Measurements from ENCODE around the gene PLB1. TPM values are rescaled to one million over a fixed set of nuclear protein-coding genes. Genes with fewer than 3 reads are reported as not detected.

The PLB1 gene
- polyA plus RNA-seq, 1 donor from 2014 or later, result not detected

- no peak overlapping the region for H3K27ac Mint-ChIP-seq
- peaks cover 0 to 1% (median 0%) of the 10 kb centered on the region in 3 donors for H3K9me3 Mint-ChIP-seq
- peaks cover 1% of the 10 kb centered on the region for H3K36me3 Mint-ChIP-seq
- H3K27me3 Mint-ChIP-seq, result no peaks in the 10 kb centered on the region
- H3K4me3 Mint-ChIP-seq, result no peak overlapping the region
- H3K4me1 Mint-ChIP-seq, result peaks cover 0 to 3% (median 3%) of the 10 kb centered on the region in 3 donors
Measured at GRCh38 chr2:28602136-28602660, 106.3 kb downstream of the PLB1 start.

GRCh38 chr2:28602751-28603639, 107.1 kb downstream of the PLB1 start:
- Mint-ChIP-seq H3K9me3 (peaks cover 0 to 1% (median 0%) of the 10 kb centered on the region in 3 donors), H3K4me1 (peaks cover 0 to 3% (median 3%) of the 10 kb centered on the region in 3 donors), H3K27ac (no peak overlapping the region), H3K27me3 (no peaks in the 10 kb centered on the region), H3K4me3 (no peak overlapping the region), H3K36me3 (peaks cover 1% of the 10 kb centered on the region)

GRCh38 chr2:28603821-28604220, 108.0 kb downstream of the PLB1 start:
- Mint-ChIP-seq H3K9me3 (peaks cover 0 to 1% (median 0%) of the 10 kb centered on the region in 3 donors), H3K4me3 (no peak overlapping the region), H3K36me3 (peaks cover 1% of the 10 kb centered on the region), H3K27ac (no peak overlapping the region), H3K4me1 (peaks cover 0 to 3% (median 3%) of the 10 kb centered on the region in 3 donors), H3K27me3 (no peaks in the 10 kb centered on the region)

DNA sequence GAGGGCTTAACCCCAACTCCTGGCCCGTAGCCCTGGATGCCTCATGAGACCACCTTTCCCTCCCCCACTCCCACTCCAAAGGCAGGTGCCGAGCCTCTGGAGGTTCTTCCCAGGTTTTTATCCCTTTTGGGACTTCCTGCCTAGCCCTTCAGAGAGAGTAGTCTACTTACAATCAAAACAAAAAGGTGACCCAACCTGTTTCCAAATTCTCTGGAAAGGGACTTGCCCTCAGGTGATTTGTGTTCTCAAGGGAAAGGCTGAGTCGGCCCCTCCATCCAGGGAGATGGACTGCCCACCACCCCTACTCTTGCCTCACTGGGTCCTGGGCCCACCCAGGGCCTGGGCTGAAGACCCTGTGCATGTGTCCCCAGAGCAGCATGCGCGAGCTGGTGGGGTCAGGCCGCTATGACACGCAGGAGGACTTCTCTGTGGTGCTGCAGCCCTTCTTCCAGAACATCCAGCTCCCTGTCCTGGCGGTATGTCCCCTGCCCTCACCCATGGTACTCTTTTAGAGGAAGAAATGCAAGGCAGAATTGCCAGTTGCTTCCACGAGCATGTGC, 108.5 kb downstream of the PLB1 start:
- peaks cover 0 to 3% (median 3%) of the 10 kb centered on the region in 3 donors for H3K4me1 Mint-ChIP-seq
- H3K27me3 Mint-ChIP-seq, result no peaks in the 10 kb centered on the region
- no peak overlapping the region for H3K4me3 Mint-ChIP-seq
- H3K9me3 Mint-ChIP-seq, result peaks cover 0 to 1% (median 0%) of the 10 kb centered on the region in 3 donors
- H3K27ac Mint-ChIP-seq, result no peak overlapping the region
- H3K36me3 Mint-ChIP-seq, result peaks cover 1% of the 10 kb centered on the region

GRCh38 chr2:28606986-28607441, 111.2 kb downstream of the PLB1 start:
- H3K27ac Mint-ChIP-seq, result no peak overlapping the region
- H3K27me3 Mint-ChIP-seq, result no peaks in the 10 kb centered on the region
- H3K36me3 Mint-ChIP-seq, result peaks cover 3% of the 10 kb centered on the region
- no peak overlapping the region for H3K4me3 Mint-ChIP-seq
- no peaks in the 10 kb centered on the region for H3K4me1 Mint-ChIP-seq
- no peaks in the 10 kb centered on the region for H3K9me3 Mint-ChIP-seq

- peaks cover 3% of the 10 kb centered on the region for H3K36me3 Mint-ChIP-seq
- no peaks in the 10 kb centered on the region for H3K9me3 Mint-ChIP-seq
- H3K27ac Mint-ChIP-seq, result no peak overlapping the region
- H3K27me3 Mint-ChIP-seq, result no peaks in the 10 kb centered on the region
- no peaks in the 10 kb centered on the region for H3K4me1 Mint-ChIP-seq
- H3K4me3 Mint-ChIP-seq, result no peak overlapping the region
Measured at GRCh38 chr2:28607730-28608499, 112.1 kb downstream of the PLB1 start.

DNA sequence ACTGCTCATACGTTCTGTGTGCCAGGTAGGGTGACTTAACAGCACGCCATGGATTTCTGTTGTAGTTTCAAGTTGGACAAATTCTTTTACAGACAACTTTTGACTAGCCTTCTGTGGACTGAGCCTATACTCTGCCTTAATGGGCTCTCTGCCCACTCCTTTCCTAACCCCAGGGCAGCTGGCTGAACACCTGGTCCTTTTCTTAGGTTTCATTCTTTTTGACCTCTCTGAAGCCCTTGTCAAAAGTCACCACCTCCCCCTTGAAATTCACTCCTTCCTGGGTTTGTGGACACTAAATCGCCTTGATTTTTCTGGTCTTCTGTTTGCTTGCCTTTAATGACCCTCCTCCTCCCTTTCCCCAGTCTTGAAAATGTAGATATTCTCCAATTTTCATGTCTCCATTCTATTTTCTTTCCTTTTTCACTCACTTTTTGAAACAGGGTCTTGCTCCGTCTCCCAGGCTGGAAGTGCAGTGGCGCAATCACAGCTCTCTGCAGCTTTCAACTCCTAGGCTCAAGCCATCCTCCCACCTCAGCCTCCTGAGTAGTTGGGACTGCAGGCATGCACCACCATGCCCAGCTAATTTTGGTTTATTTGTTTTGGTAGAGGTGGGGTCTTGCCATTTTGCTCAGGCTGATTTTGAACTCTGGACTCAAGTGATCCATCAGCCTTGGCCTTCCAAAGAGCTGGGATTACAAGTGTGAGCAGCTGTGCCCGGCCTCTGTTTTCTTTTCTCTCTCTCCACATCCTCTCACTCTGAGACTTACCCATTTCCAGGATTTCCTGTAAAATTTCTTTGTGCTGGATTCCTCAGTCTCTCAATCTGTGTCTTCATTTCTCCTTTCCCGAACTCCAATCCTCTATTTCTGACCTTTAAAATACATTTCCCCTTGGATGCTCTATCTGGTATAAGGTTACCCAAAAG, 112.9 kb downstream of the PLB1 start:
- H3K9me3 Mint-ChIP-seq, result no peaks in the 10 kb centered on the region
- H3K36me3 Mint-ChIP-seq, result peaks cover 2% of the 10 kb centered on the region
- no peaks in the 10 kb centered on the region for H3K27me3 Mint-ChIP-seq
- no peak overlapping the region for H3K4me3 Mint-ChIP-seq
- H3K27ac Mint-ChIP-seq, result peak overlapping the region in 1 of 3 donors; percentile 52
- H3K4me1 Mint-ChIP-seq, result no peaks in the 10 kb centered on the region

DNA sequence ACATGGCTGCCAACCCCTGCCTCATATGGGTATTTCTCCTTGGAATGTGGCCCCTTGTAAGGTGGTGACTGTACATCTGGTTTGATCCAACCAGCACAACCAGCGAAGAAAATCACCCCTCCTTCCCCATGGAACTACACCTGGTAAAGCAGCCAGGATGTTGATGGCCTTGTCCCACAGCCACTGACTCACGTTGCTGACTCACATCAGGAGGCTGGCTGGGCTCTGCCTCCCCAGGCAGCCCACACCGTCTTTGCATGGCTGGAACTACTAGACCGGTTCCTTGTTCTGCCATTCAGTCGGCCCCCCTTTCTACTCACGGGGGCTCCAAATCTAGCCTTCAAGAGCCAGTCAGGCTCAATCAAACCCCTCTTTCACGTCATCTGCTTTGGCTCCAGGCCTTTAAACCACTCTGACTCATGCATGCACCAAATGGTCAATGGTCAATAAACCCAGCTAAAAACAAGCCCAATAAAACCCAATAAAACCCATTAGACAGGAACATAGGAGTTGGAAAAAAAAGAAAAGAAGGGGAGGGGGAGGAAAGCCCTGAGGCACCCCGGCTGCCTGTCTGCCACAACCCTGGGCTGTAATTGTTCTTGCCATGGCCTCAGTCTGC, 114.8 kb downstream of the PLB1 start:
- no peak overlapping the region for H3K4me3 Mint-ChIP-seq
- H3K27ac Mint-ChIP-seq, result no peak overlapping the region

DNA sequence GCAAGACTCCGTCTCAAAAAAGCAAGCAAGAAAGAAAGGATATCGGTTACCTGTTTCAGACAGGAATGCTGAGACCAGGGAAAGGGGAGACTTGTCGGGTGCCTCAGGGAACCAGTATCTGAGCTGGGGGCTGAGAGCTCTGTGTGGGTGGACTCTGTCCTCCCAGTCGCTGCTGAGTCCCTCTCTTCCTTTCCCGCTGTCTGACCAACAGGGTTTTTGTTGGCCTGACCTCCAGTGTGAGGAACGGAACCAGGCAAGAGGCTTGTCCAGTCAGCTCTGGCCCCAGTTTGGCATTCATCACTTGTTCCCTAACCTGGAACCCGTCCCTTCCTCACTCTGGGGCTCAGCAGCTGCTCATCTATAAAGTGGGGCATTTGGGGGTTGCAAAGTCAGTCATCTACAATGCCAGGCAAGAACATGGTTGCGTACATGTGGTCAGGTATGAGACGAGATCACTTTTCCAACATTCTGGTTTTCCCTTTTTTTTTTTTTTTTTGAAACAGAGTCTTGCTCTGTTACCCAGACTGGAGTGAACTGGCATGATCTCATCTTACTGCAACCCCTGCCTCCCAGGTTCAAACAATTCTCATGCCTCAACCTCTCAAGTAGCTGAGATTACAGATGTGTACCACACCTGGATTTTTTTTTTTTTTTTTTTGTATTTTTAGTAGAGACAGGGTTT, 116.4 kb downstream of the PLB1 start:
- Mint-ChIP-seq H3K27me3 (no peaks in the 10 kb centered on the region), H3K4me3 (no peak overlapping the region), H3K9me3 (no peaks in the 10 kb centered on the region), H3K36me3 (peaks cover 2% of the 10 kb centered on the region), H3K27ac (no peak overlapping the region), H3K4me1 (no peaks in the 10 kb centered on the region)

More for the DNA sequence above, 114.8 kb downstream of the PLB1 start:
- H3K36me3 Mint-ChIP-seq, result peaks cover 2% of the 10 kb centered on the region
- H3K4me1 Mint-ChIP-seq, result no peaks in the 10 kb centered on the region
- H3K27me3 Mint-ChIP-seq, result no peaks in the 10 kb centered on the region
- H3K9me3 Mint-ChIP-seq, result no peaks in the 10 kb centered on the region

DNA sequence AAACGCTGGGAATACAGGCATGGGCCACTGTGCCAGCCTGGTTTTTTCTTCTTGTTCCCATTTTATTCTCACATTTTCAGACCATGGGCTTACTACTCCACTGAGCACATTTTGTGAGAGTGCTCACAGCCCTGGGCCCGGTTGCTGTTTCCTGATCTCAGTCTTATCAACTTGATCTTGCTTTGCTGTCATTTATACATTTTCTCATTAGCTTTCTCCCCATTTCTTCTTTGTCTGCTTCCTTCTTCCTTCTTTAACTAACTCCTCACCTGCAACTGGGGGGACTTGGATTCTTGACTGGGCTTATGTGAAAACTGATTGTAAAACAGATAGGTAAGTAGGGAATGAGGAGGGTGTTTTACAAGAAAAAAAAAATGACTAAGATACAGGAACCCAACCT, 117.3 kb downstream of the PLB1 start:
- no peak overlapping the region for H3K27ac Mint-ChIP-seq
- no peaks in the 10 kb centered on the region for H3K27me3 Mint-ChIP-seq
- H3K9me3 Mint-ChIP-seq, result no peaks in the 10 kb centered on the region
- H3K4me3 Mint-ChIP-seq, result no peak overlapping the region
- H3K36me3 Mint-ChIP-seq, result peaks cover 2% of the 10 kb centered on the region
- no peaks in the 10 kb centered on the region for H3K4me1 Mint-ChIP-seq

DNA sequence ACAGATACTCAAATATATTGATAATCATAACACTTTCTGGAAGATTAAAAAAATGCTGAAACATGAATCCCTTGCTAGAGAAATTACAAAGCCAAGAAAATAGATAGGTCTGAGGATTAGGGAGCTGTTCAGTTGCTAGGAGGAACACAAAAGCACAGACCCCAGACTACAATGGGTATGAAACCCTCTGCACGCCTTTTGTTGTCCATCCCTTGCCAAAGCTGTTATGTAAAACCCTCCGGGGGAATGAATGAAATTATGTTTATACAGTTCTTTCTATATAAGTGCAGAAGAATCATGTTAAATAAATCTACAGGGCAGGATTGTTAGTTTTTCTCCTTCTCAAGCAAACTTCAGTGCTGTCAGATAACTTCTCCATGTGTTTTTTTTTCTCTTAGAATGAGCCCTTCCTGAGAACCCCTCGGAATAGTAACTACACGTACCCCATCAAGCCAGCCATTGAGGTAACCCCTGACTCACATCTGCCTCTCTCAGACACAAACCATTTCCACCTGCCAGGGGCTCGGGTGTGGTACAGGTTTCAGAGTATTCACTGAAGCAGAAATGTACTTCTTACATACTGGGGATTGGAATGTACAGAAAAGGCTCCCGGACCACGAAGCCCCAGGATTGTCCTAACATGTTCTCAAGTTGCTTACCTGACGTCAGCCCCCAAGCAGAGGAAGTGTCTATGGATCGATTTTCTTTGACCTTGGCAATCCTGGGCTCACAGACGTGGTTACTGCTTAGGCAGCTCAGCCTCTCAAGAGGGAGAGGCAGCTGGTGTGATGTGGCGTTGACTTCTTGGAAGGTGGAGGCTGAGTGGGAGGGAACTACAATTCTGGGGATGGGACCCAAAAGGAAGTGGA, 118.0 kb downstream of the PLB1 start:
- Mint-ChIP-seq H3K9me3 (no peaks in the 10 kb centered on the region), H3K36me3 (peaks cover 2% of the 10 kb centered on the region), H3K4me3 (no peak overlapping the region), H3K27ac (no peak overlapping the region), H3K4me1 (no peaks in the 10 kb centered on the region), H3K27me3 (no peaks in the 10 kb centered on the region)

DNA sequence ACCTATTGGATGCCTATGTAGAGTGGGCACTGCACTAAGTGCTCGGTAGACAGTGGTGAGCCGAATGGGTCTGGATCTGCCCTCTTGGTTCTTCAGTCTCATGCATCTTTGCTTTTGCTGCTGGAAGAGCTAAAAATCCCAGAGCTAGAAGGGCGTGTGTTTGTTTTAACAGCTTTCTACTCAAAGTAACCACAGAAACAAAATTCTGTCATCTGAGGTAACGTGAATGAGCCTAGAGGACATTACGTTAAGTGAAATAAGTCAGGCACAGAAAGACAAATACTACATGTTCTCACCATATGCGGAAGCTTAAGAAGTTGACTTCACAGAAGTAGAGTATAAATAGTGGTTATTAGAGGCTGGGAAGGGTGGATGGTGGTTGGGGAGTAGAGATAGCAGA, 119.8 kb downstream of the PLB1 start:
- Mint-ChIP-seq H3K9me3 (no peaks in the 10 kb centered on the region), H3K36me3 (peaks cover 2% of the 10 kb centered on the region), H3K4me3 (no peak overlapping the region), H3K4me1 (peaks cover 0 to 7% (median 6%) of the 10 kb centered on the region in 3 donors), H3K27ac (no peak overlapping the region), H3K27me3 (peaks cover 2% of the 10 kb centered on the region)
